ENCODE results near the gene SNAPC5. TPM values are rescaled to one million over a fixed set of nuclear protein-coding genes. Genes with fewer than 3 reads are reported as not detected.

Gene SNAPC5
- total and polyA plus RNA-seq, 2 of the 13 experiments (the other 11 are each of a cell fraction or from before 2014, with no cell fraction given) = 14.8 to 36.2 TPM

DNA sequence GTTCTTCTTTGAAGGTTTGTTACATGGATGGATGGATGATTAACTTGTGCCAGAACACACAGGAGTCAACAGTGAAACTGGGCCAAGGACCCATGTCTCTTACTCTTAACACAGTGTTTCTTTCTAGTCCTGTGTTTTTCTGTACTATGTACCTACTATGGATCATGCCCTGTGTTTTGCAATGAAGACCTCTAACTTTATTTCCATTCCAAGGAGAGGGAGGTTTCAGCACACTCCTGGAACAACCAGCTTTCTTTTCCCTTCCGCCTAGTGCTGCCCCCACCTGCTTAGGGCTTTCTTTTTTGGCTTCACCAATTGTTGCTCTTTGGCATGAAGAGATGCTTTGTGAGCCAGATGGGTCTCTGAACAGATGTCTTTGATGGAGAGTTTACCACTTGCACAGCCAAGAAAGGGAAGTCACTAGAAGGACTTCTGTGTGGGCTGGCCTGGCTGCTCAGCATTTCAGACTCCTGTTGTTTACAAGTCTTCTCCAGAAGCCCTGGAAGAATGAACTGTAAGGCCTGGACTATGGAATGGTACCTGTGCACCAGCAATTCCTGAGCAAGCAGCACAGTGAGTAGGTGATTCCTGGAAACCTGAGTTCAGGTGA lies 44.5 kb downstream of the SNAPC5 start (continued):
- TF ChIP-seq, protein P1, sequence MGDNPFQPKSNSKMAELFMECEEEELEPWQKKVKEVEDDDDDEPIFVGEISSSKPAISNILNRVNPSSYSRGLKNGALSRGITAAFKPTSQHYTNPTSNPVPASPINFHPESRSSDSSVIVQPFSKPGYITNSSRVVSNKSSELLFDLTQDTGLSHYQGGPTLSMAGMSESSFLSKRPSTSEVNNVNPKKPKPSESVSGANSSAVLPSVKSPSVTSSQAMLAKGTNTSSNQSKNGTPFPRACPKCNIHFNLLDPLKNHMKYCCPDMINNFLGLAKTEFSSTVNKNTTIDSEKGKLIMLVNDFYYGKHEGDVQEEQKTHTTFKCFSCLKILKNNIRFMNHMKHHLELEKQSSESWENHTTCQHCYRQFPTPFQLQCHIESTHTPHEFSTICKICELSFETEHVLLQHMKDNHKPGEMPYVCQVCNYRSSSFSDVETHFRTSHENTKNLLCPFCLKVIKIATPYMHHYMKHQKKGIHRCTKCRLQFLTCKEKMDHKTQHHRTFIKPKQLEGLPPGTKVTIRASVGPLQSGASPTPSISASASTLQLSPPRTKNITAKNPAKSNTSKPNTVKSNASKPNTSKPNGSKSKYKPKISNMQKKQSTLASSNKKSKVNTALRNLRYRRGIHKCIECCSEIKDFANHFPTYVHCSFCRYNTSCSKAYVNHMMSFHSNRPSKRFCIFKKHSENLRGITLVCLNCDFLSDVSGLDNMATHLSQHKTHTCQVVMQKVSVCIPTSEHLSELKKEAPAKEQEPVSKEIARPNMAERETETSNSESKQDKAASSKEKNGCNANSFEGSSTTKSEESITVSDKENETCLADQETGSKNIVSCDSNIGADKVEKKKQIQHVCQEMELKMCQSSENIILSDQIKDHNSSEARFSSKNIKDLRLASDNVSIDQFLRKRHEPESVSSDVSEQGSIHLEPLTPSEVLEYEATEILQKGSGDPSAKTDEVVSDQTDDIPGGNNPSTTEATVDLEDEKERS (CRISPR knock-in tag; IDR thresholded peaks at IDR 0.05) = no peak
- TF ChIP-seq MYNN (CRISPR knock-in tag; IDR thresholded peaks at IDR 0.05; ENCODE audit: low read depth) (no peak), CBFB (CRISPR knock-in tag; IDR thresholded peaks at IDR 0.05) (no peak), ZNF652 (CRISPR knock-in tag; IDR thresholded peaks at IDR 0.05; ENCODE audit: borderline replicate concordance, low read depth) (no peak), ZNF607 (CRISPR knock-in tag; IDR thresholded peaks at IDR 0.05; ENCODE audit: borderline replicate concordance) (no peak), JARID2 (CRISPR knock-in tag; IDR thresholded peaks at IDR 0.05; ENCODE audit: insufficient replicate concordance) (no peak), PAF1 (CRISPR knock-in tag; IDR thresholded peaks at IDR 0.05) (no peak), NKX3-1 (CRISPR knock-in tag; IDR thresholded peaks at IDR 0.05) (no peak), HNRNPLL (IDR thresholded peaks at IDR 0.05; ENCODE audit: low read depth, low read length, poor library complexity, severe bottlenecking) (no peak), AGO1 (IDR thresholded peaks at IDR 0.05; ENCODE audit: low read depth, low read length, poor library complexity, severe bottlenecking) (no peak), ZNF367 (CRISPR knock-in tag; IDR thresholded peaks at IDR 0.05; ENCODE audit: borderline replicate concordance) (no peak), ZC3H13 (CRISPR knock-in tag; IDR thresholded peaks at IDR 0.05) (no peak), ZNF12 (CRISPR knock-in tag; IDR thresholded peaks at IDR 0.05) (no peak), ZNF335 (CRISPR knock-in tag; IDR thresholded peaks at IDR 0.05) (no peak), ZNF790 (CRISPR knock-in tag; IDR thresholded peaks at IDR 0.05; ENCODE audit: borderline replicate concordance) (no peak), ZFP62 (CRISPR knock-in tag; IDR thresholded peaks at IDR 0.05) (no peak), POLR2AphosphoS2 (IDR thresholded peaks at IDR 0.05; ENCODE audit: low read depth, low read length) (no peak), NCOA2 (CRISPR knock-in tag; IDR thresholded peaks at IDR 0.05) (peak; percentile 69)
- TF ChIP-seq, protein P2, sequence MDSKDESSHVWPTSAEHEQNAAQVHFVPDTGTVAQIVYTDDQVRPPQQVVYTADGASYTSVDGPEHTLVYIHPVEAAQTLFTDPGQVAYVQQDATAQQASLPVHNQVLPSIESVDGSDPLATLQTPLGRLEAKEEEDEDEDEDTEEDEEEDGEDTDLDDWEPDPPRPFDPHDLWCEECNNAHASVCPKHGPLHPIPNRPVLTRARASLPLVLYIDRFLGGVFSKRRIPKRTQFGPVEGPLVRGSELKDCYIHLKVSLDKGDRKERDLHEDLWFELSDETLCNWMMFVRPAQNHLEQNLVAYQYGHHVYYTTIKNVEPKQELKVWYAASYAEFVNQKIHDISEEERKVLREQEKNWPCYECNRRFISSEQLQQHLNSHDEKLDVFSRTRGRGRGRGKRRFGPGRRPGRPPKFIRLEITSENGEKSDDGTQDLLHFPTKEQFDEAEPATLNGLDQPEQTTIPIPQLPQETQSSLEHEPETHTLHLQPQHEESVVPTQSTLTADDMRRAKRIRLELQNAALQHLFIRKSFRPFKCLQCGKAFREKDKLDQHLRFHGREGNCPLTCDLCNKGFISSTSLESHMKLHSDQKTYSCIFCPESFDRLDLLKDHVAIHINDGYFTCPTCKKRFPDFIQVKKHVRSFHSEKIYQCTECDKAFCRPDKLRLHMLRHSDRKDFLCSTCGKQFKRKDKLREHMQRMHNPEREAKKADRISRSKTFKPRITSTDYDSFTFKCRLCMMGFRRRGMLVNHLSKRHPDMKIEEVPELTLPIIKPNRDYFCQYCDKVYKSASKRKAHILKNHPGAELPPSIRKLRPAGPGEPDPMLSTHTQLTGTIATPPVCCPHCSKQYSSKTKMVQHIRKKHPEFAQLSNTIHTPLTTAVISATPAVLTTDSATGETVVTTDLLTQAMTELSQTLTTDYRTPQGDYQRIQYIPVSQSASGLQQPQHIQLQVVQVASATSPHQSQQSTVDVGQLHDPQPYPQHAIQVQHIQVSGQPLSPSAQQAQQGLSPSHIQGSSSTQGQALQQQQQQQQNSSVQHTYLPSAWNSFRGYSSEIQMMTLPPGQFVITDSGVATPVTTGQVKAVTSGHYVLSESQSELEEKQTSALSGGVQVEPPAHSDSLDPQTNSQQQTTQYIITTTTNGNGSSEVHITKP (CRISPR knock-in tag; IDR thresholded peaks at IDR 0.05; ENCODE audit: low read depth) = no peak
- TF ChIP-seq, protein P3, sequence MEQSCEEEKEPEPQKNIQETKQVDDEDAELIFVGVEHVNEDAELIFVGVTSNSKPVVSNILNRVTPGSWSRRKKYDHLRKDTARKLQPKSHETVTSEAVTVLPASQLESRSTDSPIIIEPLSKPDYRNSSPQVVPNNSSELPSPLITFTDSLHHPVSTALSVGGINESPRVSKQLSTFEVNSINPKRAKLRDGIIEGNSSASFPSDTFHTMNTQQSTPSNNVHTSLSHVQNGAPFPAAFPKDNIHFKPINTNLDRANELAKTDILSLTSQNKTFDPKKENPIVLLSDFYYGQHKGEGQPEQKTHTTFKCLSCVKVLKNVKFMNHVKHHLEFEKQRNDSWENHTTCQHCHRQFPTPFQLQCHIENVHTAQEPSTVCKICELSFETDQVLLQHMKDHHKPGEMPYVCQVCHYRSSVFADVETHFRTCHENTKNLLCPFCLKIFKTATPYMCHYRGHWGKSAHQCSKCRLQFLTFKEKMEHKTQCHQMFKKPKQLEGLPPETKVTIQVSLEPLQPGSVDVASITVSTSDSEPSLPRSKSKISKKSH (CRISPR knock-in tag; IDR thresholded peaks at IDR 0.05; ENCODE audit: borderline replicate concordance) = no peak
- TF ChIP-seq, protein P4, sequence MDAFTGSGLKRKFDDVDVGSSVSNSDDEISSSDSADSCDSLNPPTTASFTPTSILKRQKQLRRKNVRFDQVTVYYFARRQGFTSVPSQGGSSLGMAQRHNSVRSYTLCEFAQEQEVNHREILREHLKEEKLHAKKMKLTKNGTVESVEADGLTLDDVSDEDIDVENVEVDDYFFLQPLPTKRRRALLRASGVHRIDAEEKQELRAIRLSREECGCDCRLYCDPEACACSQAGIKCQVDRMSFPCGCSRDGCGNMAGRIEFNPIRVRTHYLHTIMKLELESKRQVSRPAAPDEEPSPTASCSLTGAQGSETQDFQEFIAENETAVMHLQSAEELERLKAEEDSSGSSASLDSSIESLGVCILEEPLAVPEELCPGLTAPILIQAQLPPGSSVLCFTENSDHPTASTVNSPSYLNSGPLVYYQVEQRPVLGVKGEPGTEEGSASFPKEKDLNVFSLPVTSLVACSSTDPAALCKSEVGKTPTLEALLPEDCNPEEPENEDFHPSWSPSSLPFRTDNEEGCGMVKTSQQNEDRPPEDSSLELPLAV (CRISPR knock-in tag; conservative IDR thresholded peaks at IDR 0.05; ENCODE audit: low read depth) = no peak

All from HepG2 (cell line).